A549 (cell line): ENCODE data around the gene SLC30A7. TPM values are rescaled to one million over a fixed set of nuclear protein-coding genes. Genes with fewer than 3 reads are reported as not detected.

Experiments
- ATAC-seq, 2 experiments: fragments of 200-7000 bp in 1 of 2; fragments of >200 bp in 1 of 2; cut with Nextera tagmentation in 1 of 2; cut with Tn5 transposase in 1 of 2; 3 replicates each; pipeline versions ENCODE4 v1.8.0 to v1.9.1; 2018 to 2020; ENCODE audit warnings: mild to moderate bottlenecking in 1 of 2, moderate library complexity in 1 of 2
- CTCF ChIA-PET: fragments of 300-600 bp; sonication (Branson Sonifier 250); formaldehyde crosslinking; extraction: SDS; loops from one replicate; lab custom pipeline; 2021; ENCODE audit warnings: antibody characterized with exemption, inconsistent platforms; lab: Yijun Ruan, JAX
- POLR2A ChIA-PET: fragments of 350-600 bp; formaldehyde crosslinking; extraction: SDS; loops from one replicate; lab custom pipeline; 2021; ENCODE audit warnings: antibody characterized with exemption, inconsistent platforms; lab: Yijun Ruan, JAX
- DNase-seq, 2 experiments: peaks; one replicate each; pipeline versions ENCODE4 v3.0.0 to v3.0.0-alpha.2; 2011 to 2016; ENCODE audit warnings: low read depth in 1 of 2, low spot score in 1 of 2
- FAIRE-seq: peaks from 2 replicates; lab custom pipeline; 2011; peaks lifted over from hg19 to GRCh38; lab: Jason Lieb, UNC
- H3K27ac ChIP-seq, 2 experiments: fragments of >200 bp; sonication (Bioruptor Twin); formaldehyde crosslinking; 3 replicates each; pipeline ENCODE4 v1.5.1; 2016 to 2017
- H3K4me1 ChIP-seq: fragments of >200 bp; sonication (Bioruptor Twin); formaldehyde crosslinking; 3 replicates; pipeline ENCODE4 v1.6.1; 2016
- H3K4me2 ChIP-seq: fragments of >200 bp; sonication (Bioruptor Twin); formaldehyde crosslinking; 3 replicates; pipeline ENCODE4 v1.6.1; 2016
- H3K4me3 ChIP-seq: fragments of >200 bp; sonication (Bioruptor Twin); formaldehyde crosslinking; 3 replicates; pipeline ENCODE4 v1.5.1; 2016
- H3K9me3 ChIP-seq: fragments of >200 bp; sonication (Bioruptor Twin); formaldehyde crosslinking; 3 replicates; pipeline ENCODE4 v1.6.1; 2016
- BHLHE40 ChIP-seq: IDR thresholded peaks from 2 replicates; pipeline ENCODE4 v1.6.1; 2012; ENCODE audit warnings: low read depth, low read length, inconsistent platforms
- CBX2 ChIP-seq: fragments of 200-600 bp; sonication (generic); IDR thresholded peaks from 2 replicates; pipeline ENCODE4 v1.6.1; 2016; ENCODE audit warnings: low read depth, mild to moderate bottlenecking, borderline replicate concordance
- CHD2 ChIP-seq: fragments of 150-350 bp; IDR thresholded peaks from 2 replicates; pipeline ENCODE4 v1.6.1; 2014; ENCODE audit warnings: low read length; ENCODE audit not compliant: partially characterized antibody
- E2F6 ChIP-seq: IDR thresholded peaks from 2 replicates; pipeline ENCODE4 v1.6.1; 2012; ENCODE audit warnings: low read depth, borderline replicate concordance
- EHF ChIP-seq: fragments of 250-450 bp; sonication (Bioruptor Pico); IDR thresholded peaks from 2 replicates; pipeline ENCODE4 v1.5.0; 2020; ENCODE audit warnings: mild to moderate bottlenecking
- FOSB ChIP-seq: fragments of 250-450 bp; sonication (Bioruptor Pico); IDR thresholded peaks from 2 replicates; pipeline ENCODE4 v1.5.0; 2020; ENCODE audit warnings: mild to moderate bottlenecking, moderate library complexity
- FOXS1 ChIP-seq: fragments of 250-450 bp; sonication (Bioruptor Pico); IDR thresholded peaks from 2 replicates; pipeline ENCODE4 v1.5.0; 2020; ENCODE audit warnings: mild to moderate bottlenecking, moderate library complexity
- HES2 ChIP-seq: fragments of >200 bp; sonication (Bioruptor Twin); formaldehyde crosslinking; IDR thresholded peaks from 2 replicates; pipeline ENCODE4 v1.6.1; 2016
- HEYL ChIP-seq: fragments of 250-450 bp; sonication (Bioruptor Pico); IDR thresholded peaks from 2 replicates; pipeline ENCODE4 v1.8.0; 2021; ENCODE audit warnings: mild to moderate bottlenecking, moderate library complexity
- HOXB13 ChIP-seq: fragments of 250-450 bp; sonication (Bioruptor Pico); IDR thresholded peaks from 2 replicates; pipeline ENCODE4 v1.5.0; 2020; ENCODE audit warnings: low read depth, mild to moderate bottlenecking, moderate library complexity
- KDM5A ChIP-seq: fragments of 200-600 bp; sonication (generic); IDR thresholded peaks from 2 replicates; pipeline ENCODE4 v1.6.1; 2016; ENCODE audit warnings: antibody characterized with exemption, mild to moderate bottlenecking
- MAFK ChIP-seq: fragments of 450-650 bp; IDR thresholded peaks from 2 replicates; pipeline ENCODE4 v1.6.1; 2014; ENCODE audit not compliant: partially characterized antibody
- MYC ChIP-seq: IDR thresholded peaks from 2 replicates; pipeline ENCODE4 v1.6.1; 2012; ENCODE audit warnings: mild to moderate bottlenecking, inconsistent platforms, low read length, improper control_type of control experiment, borderline replicate concordance
- NFE2L2 ChIP-seq: fragments of 150-350 bp; conservative IDR thresholded peaks from 2 replicates; pipeline ENCODE4 v1.6.1; 2014; ENCODE audit warnings: low read length
- NPAS2 ChIP-seq: fragments of 250-450 bp; sonication (Bioruptor Pico); IDR thresholded peaks from 2 replicates; pipeline ENCODE4 v1.8.0; 2022; ENCODE audit warnings: mild to moderate bottlenecking, moderate library complexity, borderline replicate concordance
- PHF8 ChIP-seq: fragments of 200-600 bp; sonication (generic); IDR thresholded peaks from 2 replicates; pipeline ENCODE4 v1.6.1; 2016; ENCODE audit warnings: low read depth, mild to moderate bottlenecking, antibody characterized with exemption, moderate library complexity, borderline replicate concordance
- RAD21 ChIP-seq, 2 experiments: fragments of >200 bp in 1 of 2; sonication (Bioruptor Twin) in 1 of 2; formaldehyde crosslinking in 1 of 2; IDR thresholded peaks in 1 of 2; conservative IDR thresholded peaks in 1 of 2; 2 replicates in 1 of 2; 3 replicates in 1 of 2; pipeline ENCODE4 v1.6.1; 2012 to 2018; ENCODE audit warnings: inconsistent platforms in 1 of 2
- RARB ChIP-seq: fragments of 250-450 bp; sonication (Bioruptor Pico); IDR thresholded peaks from 2 replicates; pipeline ENCODE4 v1.8.0; 2021; ENCODE audit warnings: mild to moderate bottlenecking, moderate library complexity
- RNF2 ChIP-seq: fragments of 200-600 bp; sonication (generic); IDR thresholded peaks from 2 replicates; pipeline ENCODE4 v1.6.1; 2016; ENCODE audit warnings: low read depth, mild to moderate bottlenecking, antibody characterized with exemption, moderate library complexity, borderline replicate concordance
- SMC3 ChIP-seq: fragments of >200 bp; sonication (Bioruptor Twin); formaldehyde crosslinking; IDR thresholded peaks from 3 replicates; pipeline ENCODE4 v1.6.1; 2018; ENCODE audit warnings: inconsistent platforms
- ZC3H11A ChIP-seq: fragments of 450-650 bp; IDR thresholded peaks from 2 replicates; pipeline ENCODE4 v1.6.1; 2014; ENCODE audit warnings: antibody characterized with exemption, mild to moderate bottlenecking
- ZSCAN20 ChIP-seq: fragments of 250-450 bp; sonication (Bioruptor Pico); IDR thresholded peaks from 2 replicates; pipeline ENCODE4 v1.8.0; 2022; ENCODE audit warnings: mild to moderate bottlenecking, moderate library complexity
- WGBS: methylation state at CpG from one replicate; pipeline ENCODE4 v1.1.6; 2017; ENCODE audit errors: missing lambda C conversion rate; 5-methylcytosine and 5-hydroxymethylcytosine counted together
- polyA plus RNA-seq, 4 experiments: library from polyadenylated mRNA; depleted of rRNA in 3 of 4; stranded (reverse); fragments of >200 nt; fragmentation: RNase III in 1 of 4; extraction: RNeasy Plus Mini Kit Qiagen cat#74134 plus additional on column Dnase treatment in 1 of 4; gene quantifications; 2 replicates in 3 of 4; 3 replicates in 1 of 4; pipeline ENCODE4 v1.2.3, GENCODE V29; 2011 to 2017
- TF ChIP-seq, protein P1 (sequence below): fragments of >200 bp; sonication (Bioruptor Twin); formaldehyde crosslinking; IDR thresholded peaks from 3 replicates; pipeline ENCODE4 v1.5.1; 2016
- TF ChIP-seq, protein P2 (sequence below): fragments of 250-450 bp; sonication (Bioruptor Pico); IDR thresholded peaks from 2 replicates; pipeline ENCODE4 v1.5.0; 2020; ENCODE audit warnings: low read depth, mild to moderate bottlenecking, moderate library complexity
- TF ChIP-seq, protein P3 (sequence below): fragments of 450-650 bp; IDR thresholded peaks from 2 replicates; pipeline ENCODE4 v1.6.1; 2014; ENCODE audit warnings: antibody characterized with exemption

The SLC30A7 gene
- polyA plus RNA-seq, 2 of the 4 experiments (the other 2 are of a cell fraction), result 4.3 to 9.6 TPM

DNA sequence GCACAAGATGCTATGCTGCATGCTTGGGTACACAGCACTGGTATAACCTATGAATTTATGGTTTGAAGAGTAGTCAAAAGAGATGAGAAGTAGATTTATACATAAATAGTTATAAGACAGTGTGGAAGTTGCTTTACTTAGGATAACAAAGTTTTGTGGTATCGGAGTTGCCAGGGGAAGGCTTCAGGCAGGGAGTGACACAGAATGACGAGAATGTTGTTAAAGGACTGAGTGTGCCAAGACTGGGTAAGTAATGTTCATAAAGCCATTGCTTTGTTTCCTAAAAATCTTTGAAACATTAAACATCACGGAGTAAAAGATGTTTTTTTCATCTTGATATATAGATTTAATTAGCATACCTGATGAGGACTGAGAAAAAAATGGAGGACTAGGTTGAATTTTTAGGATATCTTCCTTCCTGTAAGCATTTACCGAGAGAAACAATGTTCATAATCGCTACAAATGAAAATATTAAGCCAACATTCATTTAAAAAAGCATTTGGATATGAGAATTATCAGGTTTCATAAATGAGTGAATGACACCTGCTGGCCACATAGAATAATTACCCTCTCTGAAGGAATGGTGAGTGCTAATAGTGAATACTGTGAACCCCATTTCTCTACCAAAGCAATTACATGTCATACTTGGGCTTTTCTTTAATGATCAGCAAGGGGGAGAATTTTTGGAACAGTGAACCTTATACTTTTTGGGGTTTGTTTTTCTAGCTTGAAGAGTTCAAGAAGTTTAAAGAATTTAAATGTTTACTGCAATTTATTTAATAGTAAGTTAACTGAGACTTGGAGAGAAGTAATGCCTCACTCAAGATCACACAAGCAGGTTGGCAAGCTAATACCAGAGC lies 29.6 kb upstream of the SLC30A7 start:
- peak; percentile 64 to 70; a peak in 3 of 6 replicates for ATAC-seq
- Histone ChIP-seq H3K4me3 (no peak overlapping the region), H3K4me2 (peak overlapping the region; percentile 28; the same call in 1 of the 3 replicates), H3K9me3 (no peaks in the 10 kb centered on the region), H3K4me1 (0 out of 3 replicates have a peak, but pooled peaks cover 3% of the 10 kb centered on the region), H3K27ac (0 out of 6 replicates have a peak overlapping the region, but pooled peaks of 1 of the 2 experiments have one; percentile 17)
- no peak for FAIRE-seq
- WGBS, result 32% methylated on average over 5 of the region's 5 CpGs
- POLR2A ChIA-PET, result no interaction called here
- peak; percentile 5 to 28 for DNase-seq
- TF ChIP-seq CHD2 (no peak), E2F6 (no peak), MAFK (no peak), CBX2 (no peak), RAD21 (conservative IDR thresholded peaks at IDR 0.05 in 1 of 2, IDR thresholded peaks at IDR 0.05 in 1 of 2) (peak; percentile 60 to 77), BHLHE40 (no peak), SMC3 (peak; percentile 84), KDM5A (no peak), FOSB (no peak)
- TF ChIP-seq, protein P1, sequence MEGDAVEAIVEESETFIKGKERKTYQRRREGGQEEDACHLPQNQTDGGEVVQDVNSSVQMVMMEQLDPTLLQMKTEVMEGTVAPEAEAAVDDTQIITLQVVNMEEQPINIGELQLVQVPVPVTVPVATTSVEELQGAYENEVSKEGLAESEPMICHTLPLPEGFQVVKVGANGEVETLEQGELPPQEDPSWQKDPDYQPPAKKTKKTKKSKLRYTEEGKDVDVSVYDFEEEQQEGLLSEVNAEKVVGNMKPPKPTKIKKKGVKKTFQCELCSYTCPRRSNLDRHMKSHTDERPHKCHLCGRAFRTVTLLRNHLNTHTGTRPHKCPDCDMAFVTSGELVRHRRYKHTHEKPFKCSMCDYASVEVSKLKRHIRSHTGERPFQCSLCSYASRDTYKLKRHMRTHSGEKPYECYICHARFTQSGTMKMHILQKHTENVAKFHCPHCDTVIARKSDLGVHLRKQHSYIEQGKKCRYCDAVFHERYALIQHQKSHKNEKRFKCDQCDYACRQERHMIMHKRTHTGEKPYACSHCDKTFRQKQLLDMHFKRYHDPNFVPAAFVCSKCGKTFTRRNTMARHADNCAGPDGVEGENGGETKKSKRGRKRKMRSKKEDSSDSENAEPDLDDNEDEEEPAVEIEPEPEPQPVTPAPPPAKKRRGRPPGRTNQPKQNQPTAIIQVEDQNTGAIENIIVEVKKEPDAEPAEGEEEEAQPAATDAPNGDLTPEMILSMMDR, result peak; percentile 56
- CTCF ChIA-PET, result interaction anchor here (0.7 to 11.7 kb wide), 11 partner anchors 11 to 1056 kb away, joined by 3 to 138 read pairs (median 5); no protein-coding TSS in a partner anchor

- ChIA-PET POLR2A (no interaction called here), CTCF (interaction anchor here (0.7 to 11.7 kb wide), 11 partner anchors 10 to 1057 kb away, joined by 3 to 138 read pairs (median 3); no protein-coding TSS in a partner anchor)
Measured at GRCh38 chr1:100866901-100867206, 29.0 kb upstream of the SLC30A7 start.

More at GRCh38 chr1:100866901-100867206, 29.0 kb upstream of the SLC30A7 start:
- Histone ChIP-seq H3K9me3 (no peaks in the 10 kb centered on the region), H3K4me1 (0 out of 3 replicates have a peak, but pooled peaks cover 3% of the 10 kb centered on the region), H3K4me3 (no peak overlapping the region), H3K4me2 (no peak overlapping the region), H3K27ac (no peak overlapping the region)
- DNase-seq, result no peak
- no peak for ATAC-seq
- 47% methylated on average over 2 of the region's 2 CpGs for WGBS
- FAIRE-seq, result no peak
- TF ChIP-seq, protein P2, sequence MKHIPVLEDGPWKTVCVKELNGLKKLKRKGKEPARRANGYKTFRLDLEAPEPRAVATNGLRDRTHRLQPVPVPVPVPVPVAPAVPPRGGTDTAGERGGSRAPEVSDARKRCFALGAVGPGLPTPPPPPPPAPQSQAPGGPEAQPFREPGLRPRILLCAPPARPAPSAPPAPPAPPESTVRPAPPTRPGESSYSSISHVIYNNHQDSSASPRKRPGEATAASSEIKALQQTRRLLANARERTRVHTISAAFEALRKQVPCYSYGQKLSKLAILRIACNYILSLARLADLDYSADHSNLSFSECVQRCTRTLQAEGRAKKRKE (CRISPR knock-in tag), result no peak
- TF ChIP-seq EHF, result no peak
- TF ChIP-seq HOXB13 (CRISPR knock-in tag), result no peak
- no peak for TF ChIP-seq RNF2
- no peak for TF ChIP-seq HEYL (CRISPR knock-in tag)
- TF ChIP-seq NPAS2, result no peak
- TF ChIP-seq HES2, result no peak
- no peak for TF ChIP-seq RARB (CRISPR knock-in tag)
- no peak for TF ChIP-seq ZSCAN20 (CRISPR knock-in tag)
- TF ChIP-seq MYC, result no peak
- TF ChIP-seq PHF8, result no peak
- TF ChIP-seq CBX2, result no peak
- TF ChIP-seq NFE2L2, result no peak
- TF ChIP-seq, protein P3, sequence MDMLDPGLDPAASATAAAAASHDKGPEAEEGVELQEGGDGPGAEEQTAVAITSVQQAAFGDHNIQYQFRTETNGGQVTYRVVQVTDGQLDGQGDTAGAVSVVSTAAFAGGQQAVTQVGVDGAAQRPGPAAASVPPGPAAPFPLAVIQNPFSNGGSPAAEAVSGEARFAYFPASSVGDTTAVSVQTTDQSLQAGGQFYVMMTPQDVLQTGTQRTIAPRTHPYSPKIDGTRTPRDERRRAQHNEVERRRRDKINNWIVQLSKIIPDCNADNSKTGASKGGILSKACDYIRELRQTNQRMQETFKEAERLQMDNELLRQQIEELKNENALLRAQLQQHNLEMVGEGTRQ, result no peak
- no peak for TF ChIP-seq ZC3H11A
- TF ChIP-seq FOXS1, result no peak
